Breast epithelium (tissue), 3 donors: Measurements from ENCODE around the gene IVL.

Experiments used
- CTCF ChIP-seq, 3 donors: fragments of 450-650 bp; IDR thresholded peaks; one replicate each; pipeline ENCODE4 v1.5.1; 2016 to 2017; ENCODE audit warnings: antibody characterized with exemption in 3 of 3, mild to moderate bottlenecking in 3 of 3, moderate library complexity in 3 of 3
- POLR2A ChIP-seq: fragments of 450-650 bp; IDR thresholded peaks from one replicate; pipeline ENCODE4 v1.6.1; 2016; ENCODE audit warnings: antibody characterized with exemption, mild to moderate bottlenecking, moderate library complexity

- TF ChIP-seq CTCF (IDR thresholded peaks at IDR 0.05) (no peak), POLR2A (no peak)
Observed at GRCh38 chr1:152904688-152905440, 3.5 kb upstream of the IVL start.
